BE2C (cell line): ENCODE measurements around the gene RBM38.

Experiments
- DNase-seq: peaks from one replicate; pipeline ENCODE4 v3.0.0-alpha.2; 2020
- H3K27me3 ChIP-seq: fragments of 250-450 bp; sonication (Bioruptor Pico); 2 replicates; pipeline ENCODE4 v1.5.1; 2020; ENCODE audit warnings: mild to moderate bottlenecking
- H3K36me3 ChIP-seq: fragments of 250-450 bp; sonication (Bioruptor Pico); 2 replicates; pipeline ENCODE4 v1.5.1; 2020; ENCODE audit warnings: mild to moderate bottlenecking
- H3K4me1 ChIP-seq: fragments of 250-450 bp; sonication (Bioruptor Pico); 2 replicates; pipeline ENCODE4 v1.5.1; 2020
- H3K4me3 ChIP-seq: 2 replicates; pipeline ENCODE4 v1.5.1; 2011; ENCODE audit warnings: low read depth, low read length
- H3K9me3 ChIP-seq: fragments of 250-450 bp; sonication (Bioruptor Pico); 2 replicates; pipeline ENCODE4 v1.5.1; 2020
- TF ChIP-seq, protein P1 (sequence below): IDR thresholded peaks from 2 replicates; pipeline ENCODE4 v1.5.1; 2012; ENCODE audit warnings: mild to moderate bottlenecking, low read depth, low read length

The RBM38 gene

GRCh38 chr20:57422254-57422653 is 31.1 kb downstream of the RBM38 start:
- no peaks in the 10 kb centered on the region for H3K27me3 ChIP-seq
- TF ChIP-seq, protein P1, sequence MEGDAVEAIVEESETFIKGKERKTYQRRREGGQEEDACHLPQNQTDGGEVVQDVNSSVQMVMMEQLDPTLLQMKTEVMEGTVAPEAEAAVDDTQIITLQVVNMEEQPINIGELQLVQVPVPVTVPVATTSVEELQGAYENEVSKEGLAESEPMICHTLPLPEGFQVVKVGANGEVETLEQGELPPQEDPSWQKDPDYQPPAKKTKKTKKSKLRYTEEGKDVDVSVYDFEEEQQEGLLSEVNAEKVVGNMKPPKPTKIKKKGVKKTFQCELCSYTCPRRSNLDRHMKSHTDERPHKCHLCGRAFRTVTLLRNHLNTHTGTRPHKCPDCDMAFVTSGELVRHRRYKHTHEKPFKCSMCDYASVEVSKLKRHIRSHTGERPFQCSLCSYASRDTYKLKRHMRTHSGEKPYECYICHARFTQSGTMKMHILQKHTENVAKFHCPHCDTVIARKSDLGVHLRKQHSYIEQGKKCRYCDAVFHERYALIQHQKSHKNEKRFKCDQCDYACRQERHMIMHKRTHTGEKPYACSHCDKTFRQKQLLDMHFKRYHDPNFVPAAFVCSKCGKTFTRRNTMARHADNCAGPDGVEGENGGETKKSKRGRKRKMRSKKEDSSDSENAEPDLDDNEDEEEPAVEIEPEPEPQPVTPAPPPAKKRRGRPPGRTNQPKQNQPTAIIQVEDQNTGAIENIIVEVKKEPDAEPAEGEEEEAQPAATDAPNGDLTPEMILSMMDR = no peak
- no peaks in the 10 kb centered on the region; the same call in 1 of the 2 replicates for H3K4me1 ChIP-seq
- H3K4me3 ChIP-seq = no peak overlapping the region
- no peak for DNase-seq
- H3K9me3 ChIP-seq = no peaks in the 10 kb centered on the region
- H3K36me3 ChIP-seq = no peaks in the 10 kb centered on the region

GRCh38 chr20:57425150-57426013 is 34.2 kb downstream of the RBM38 start:
- no peaks in the 10 kb centered on the region for H3K27me3 ChIP-seq
- DNase-seq = no peak
- no peaks in the 10 kb centered on the region for H3K36me3 ChIP-seq
- H3K9me3 ChIP-seq = no peaks in the 10 kb centered on the region; the same call in 1 of the 2 replicates
- no peak overlapping the region for H3K4me3 ChIP-seq
- TF ChIP-seq, protein P1 = no peak
- no peaks in the 10 kb centered on the region; the same call in 1 of the 2 replicates for H3K4me1 ChIP-seq

DNA sequence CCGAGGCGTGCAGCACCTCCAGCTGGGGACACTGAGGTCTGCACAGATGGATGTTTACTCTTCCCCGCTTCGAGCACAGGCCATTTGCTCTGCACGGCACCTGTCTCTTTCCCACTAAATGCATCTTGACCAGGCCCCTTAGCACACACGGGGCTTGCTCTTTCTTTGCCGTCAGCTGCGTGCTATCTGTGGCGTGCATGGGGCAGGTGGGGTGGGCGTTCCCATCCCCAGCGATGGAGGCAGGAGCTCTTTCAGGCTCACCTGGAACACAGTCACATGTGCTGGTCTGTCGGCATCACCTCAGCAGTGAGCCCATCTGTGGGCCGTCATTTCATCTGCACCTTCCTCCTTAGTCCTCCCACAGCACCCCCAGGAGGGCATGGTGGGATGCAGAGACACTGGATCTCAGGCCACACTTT is 35.1 kb downstream of the RBM38 start:
- no peak for DNase-seq
- TF ChIP-seq, protein P1 = no peak

DNA sequence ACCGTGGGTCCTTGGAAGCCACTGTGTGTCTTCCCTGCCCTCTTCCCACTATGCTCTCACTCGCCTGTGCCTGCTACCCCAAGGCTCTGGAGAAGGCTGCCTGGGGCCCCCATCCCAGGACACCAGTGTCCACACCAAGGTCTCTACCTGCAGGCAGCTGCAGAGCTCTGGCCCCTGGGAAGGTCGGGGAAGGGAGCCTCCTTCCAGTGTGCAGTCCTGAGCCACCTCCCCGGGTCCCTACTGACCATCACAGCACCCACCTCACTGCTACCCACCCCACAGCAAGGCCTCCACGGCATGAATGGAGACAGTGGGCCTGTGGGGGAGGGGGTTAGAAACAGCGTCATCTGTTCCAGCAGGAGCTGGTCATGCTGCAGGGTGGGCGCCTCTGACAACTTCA is 35.6 kb downstream of the RBM38 start:
- TF ChIP-seq, protein P1 = no peak
- no peak overlapping the region for H3K4me3 ChIP-seq
- no peak for DNase-seq
- no peaks in the 10 kb centered on the region; the same call in 1 of the 2 replicates for H3K4me1 ChIP-seq
- no peaks in the 10 kb centered on the region; the same call in 1 of the 2 replicates for H3K9me3 ChIP-seq
- no peaks in the 10 kb centered on the region for H3K27me3 ChIP-seq
- H3K36me3 ChIP-seq = no peaks in the 10 kb centered on the region

More for the DNA sequence above, 35.1 kb downstream of the RBM38 start:
- no peaks in the 10 kb centered on the region; the same call in 1 of the 2 replicates for H3K9me3 ChIP-seq
- no peaks in the 10 kb centered on the region for H3K27me3 ChIP-seq
- no peaks in the 10 kb centered on the region; the same call in 1 of the 2 replicates for H3K4me1 ChIP-seq
- H3K36me3 ChIP-seq = no peaks in the 10 kb centered on the region
- H3K4me3 ChIP-seq = no peak overlapping the region

DNA sequence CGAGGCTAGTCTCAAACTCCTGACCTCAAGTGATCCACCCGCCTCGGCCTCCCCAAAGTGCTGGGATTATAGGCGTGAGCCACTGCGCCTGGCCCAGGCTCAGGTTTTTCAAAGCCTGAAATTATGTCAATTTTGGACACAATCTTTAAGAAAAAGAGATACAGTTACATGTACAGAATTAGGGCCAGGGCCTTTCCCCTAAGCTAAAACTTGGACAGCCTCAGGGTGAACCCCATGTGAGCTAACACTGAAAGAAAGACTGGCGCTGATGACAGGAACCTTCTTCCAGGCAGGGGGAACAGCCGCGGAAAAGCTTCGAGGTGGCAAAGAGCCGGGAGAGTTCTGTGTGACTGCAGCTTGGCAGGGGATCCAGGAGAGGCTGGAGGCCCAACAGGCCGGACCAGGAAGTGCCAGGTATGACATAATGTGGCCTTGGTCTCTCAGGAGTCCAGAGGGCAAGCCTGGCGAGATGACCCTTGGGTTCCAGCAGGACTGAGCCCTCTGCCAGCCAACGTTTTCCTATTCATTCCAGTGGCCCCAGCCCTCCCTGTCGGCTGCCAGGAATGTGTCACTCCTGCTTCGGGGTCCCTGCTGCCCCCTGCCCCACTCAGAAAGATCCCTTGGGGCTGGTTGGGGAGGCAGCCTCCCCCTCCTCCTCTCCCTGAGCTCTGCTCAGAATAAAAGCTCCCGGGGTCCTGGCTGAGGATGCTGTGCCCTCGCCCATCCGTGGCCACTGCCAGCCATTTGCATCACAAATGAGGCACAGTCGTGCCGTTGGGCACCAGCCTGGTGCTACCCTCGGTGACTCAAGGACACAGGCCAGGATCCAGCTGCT is 37.3 kb downstream of the RBM38 start:
- H3K9me3 ChIP-seq = no peaks in the 10 kb centered on the region; the same call in 1 of the 2 replicates
- no peaks in the 10 kb centered on the region for H3K36me3 ChIP-seq
- H3K4me3 ChIP-seq = no peak overlapping the region
- TF ChIP-seq, protein P1 = no peak
- H3K27me3 ChIP-seq = no peaks in the 10 kb centered on the region
- no peak for DNase-seq
- no peaks in the 10 kb centered on the region; the same call in 1 of the 2 replicates for H3K4me1 ChIP-seq
